ENCODE data around the gene ATP9B. TPM values are rescaled to one million over a fixed set of nuclear protein-coding genes. Genes with fewer than 3 reads are reported as not detected.
"Not testable (repeated sequence)": the region's sequence is repeated elsewhere in the genome, so short reads cannot be mapped to it uniquely, and the experiment has no call there.

The ATP9B gene
- total and polyA plus RNA-seq, 7 donors = 6.5 to 66.5 (median 28.1) TPM

- Histone ChIP-seq H3K36me3 (peaks cover 0 to 11% (median 0%) of the 10 kb centered on the region in 4 donors), H3K27me3 (no peaks in the 10 kb centered on the region), H3K4me3 (no peak overlapping the region), H3K27ac (no peak overlapping the region), H3K9me3 (no peaks in the 10 kb centered on the region), H3K4me1 (peaks cover 0 to 3% (median 0%) of the 10 kb centered on the region in 4 donors)
- no peak for TF ChIP-seq POLR2AphosphoS5 (IDR thresholded peaks at IDR 0.05)
- DNase-seq = no peak
- intact Hi-C loops (cut with DNase I) = no loop called here
- WGBS, 2 donors = 83 to 96% methylated on average over 4 of the region's 4 CpGs
These were observed 189.3 kb downstream of the ATP9B start for GRCh38 chr18:79258447-79258846.

- H3K27me3 ChIP-seq = no peaks in the 10 kb centered on the region
- peaks cover 0 to 3% (median 0%) of the 10 kb centered on the region in 4 donors for H3K4me1 ChIP-seq
- intact Hi-C loops (cut with DNase I) = no loop called here
- no peaks in the 10 kb centered on the region for H3K9me3 ChIP-seq
- H3K27ac ChIP-seq = no peak overlapping the region
- TF ChIP-seq CTCF (IDR thresholded peaks at IDR 0.05) (no peak), EP300 (IDR thresholded peaks at IDR 0.05) (no peak), POLR2AphosphoS5 (IDR thresholded peaks at IDR 0.05) (no peak), POLR2A (IDR thresholded peaks at IDR 0.05) (no peak)
- H3K4me3 ChIP-seq = no peak overlapping the region
- H3K36me3 ChIP-seq = peaks cover 0 to 10% (median 0%) of the 10 kb centered on the region in 4 donors
- no peak for DNase-seq
- 93 to 95% methylated on average over 2 of the region's 2 CpGs for WGBS, 2 donors
These were observed 190.0 kb downstream of the ATP9B start for GRCh38 chr18:79259218-79259617.

- 85 to 88% methylated on average over 8 of the region's 8 CpGs for WGBS, 2 donors
- no peak overlapping the region for H3K27ac ChIP-seq
These were observed 190.8 kb downstream of the ATP9B start for GRCh38 chr18:79260023-79260422.

GRCh38 chr18:79260510-79260909 is 191.3 kb downstream of the ATP9B start:
- H3K4me3 ChIP-seq = no peak overlapping the region
- no peak for TF ChIP-seq POLR2AphosphoS5 (IDR thresholded peaks at IDR 0.05)
- no peak for TF ChIP-seq POLR2A (IDR thresholded peaks at IDR 0.05)
- TF ChIP-seq EP300 (IDR thresholded peaks at IDR 0.05) = no peak
- TF ChIP-seq CTCF (IDR thresholded peaks at IDR 0.05) = no peak
- H3K27ac ChIP-seq = no peak overlapping the region
- peaks cover 0 to 3% (median 0%) of the 10 kb centered on the region in 4 donors for H3K4me1 ChIP-seq
- no peaks in the 10 kb centered on the region for H3K9me3 ChIP-seq
- 95 to 98% methylated on average over 1 of the region's 1 CpG for WGBS, 2 donors
- intact Hi-C loops (cut with DNase I) = no loop called here
- no peaks in the 10 kb centered on the region for H3K27me3 ChIP-seq
- DNase-seq = no peak
- H3K36me3 ChIP-seq = no peaks in the 10 kb centered on the region

More at GRCh38 chr18:79260023-79260422, 190.8 kb downstream of the ATP9B start:
- no peak for DNase-seq
- Histone ChIP-seq H3K4me3 (no peak overlapping the region), H3K9me3 (no peaks in the 10 kb centered on the region), H3K27me3 (no peaks in the 10 kb centered on the region), H3K36me3 (peaks cover 0 to 2% (median 0%) of the 10 kb centered on the region in 4 donors), H3K4me1 (peaks cover 0 to 3% (median 0%) of the 10 kb centered on the region in 4 donors)
- intact Hi-C loops (cut with DNase I) = no loop called here
- no peak for TF ChIP-seq CTCF (IDR thresholded peaks at IDR 0.05)
- no peak for TF ChIP-seq POLR2AphosphoS5 (IDR thresholded peaks at IDR 0.05)
- TF ChIP-seq EP300 (IDR thresholded peaks at IDR 0.05) = no peak
- TF ChIP-seq POLR2A (IDR thresholded peaks at IDR 0.05) = no peak

- H3K27ac ChIP-seq; H3K4me3 ChIP-seq; H3K4me1 ChIP-seq; H3K27me3 ChIP-seq; intact Hi-C loops (cut with DNase I); DNase-seq; H3K9me3 ChIP-seq; H3K36me3 ChIP-seq: not testable (repeated sequence)
- WGBS, 2 donors = 97 to 99% methylated on average over 9 of the region's 9 CpGs
These were observed 195.9 kb downstream of the ATP9B start for GRCh38 chr18:79265068-79265467.

GRCh38 chr18:79271812-79272211 is 202.6 kb downstream of the ATP9B start:
- H3K4me3 ChIP-seq; intact Hi-C loops (cut with DNase I); H3K27me3 ChIP-seq; H3K4me1 ChIP-seq; H3K27ac ChIP-seq; H3K36me3 ChIP-seq; H3K9me3 ChIP-seq; DNase-seq: not testable (repeated sequence)

Data from sigmoid colon (tissue), 7 donors.